Activated T-helper 1 cell treated with anti-CD3 and anti-CD28 coated beads, Interleukin-2, amount 50 U/mL, for 16 hours (primary cell): Measurements from ENCODE around the gene TIMP2.
"Not testable (repeated sequence)": the region's sequence is repeated elsewhere in the genome, so short reads cannot be mapped to it uniquely, and the experiment has no call there.

Experiments
- DNase-seq, 2 donors: peaks; one replicate each; pipeline ENCODE4 v3.0.0-alpha.2; 2020; ENCODE audit warnings: low read depth in 1 of 2, low spot score in 1 of 2

Gene TIMP2

GRCh38 chr17:78956254-78956653 is 31.1 kb upstream of the TIMP2 start:
- DNase-seq, result no peak

GRCh38 chr17:78954684-78955083 is 29.5 kb upstream of the TIMP2 start:
- DNase-seq, result no peak

- no peak for DNase-seq
Measured at GRCh38 chr17:78953356-78954350, 28.5 kb upstream of the TIMP2 start.

- no peak for DNase-seq
Measured at GRCh38 chr17:78952706-78953105, 27.5 kb upstream of the TIMP2 start.

- DNase-seq, result no peak
Measured at GRCh38 chr17:78951967-78952551, 26.9 kb upstream of the TIMP2 start.

GRCh38 chr17:78950870-78951269 is 25.7 kb upstream of the TIMP2 start:
- DNase-seq, result no peak

- no peak for DNase-seq
Measured at GRCh38 chr17:78947235-78948149, 22.3 kb upstream of the TIMP2 start.

GRCh38 chr17:78946631-78947030 is 21.4 kb upstream of the TIMP2 start:
- no peak for DNase-seq

- no peak for DNase-seq
Measured at GRCh38 chr17:78946131-78946530, 20.9 kb upstream of the TIMP2 start.

GRCh38 chr17:78945455-78945854 is 20.3 kb upstream of the TIMP2 start:
- not testable (repeated sequence) for DNase-seq

- no peak for DNase-seq
Measured at GRCh38 chr17:78944956-78945355, 19.8 kb upstream of the TIMP2 start.

GRCh38 chr17:78944026-78944425 is 18.8 kb upstream of the TIMP2 start:
- no peak for DNase-seq

- no peak for DNase-seq
Measured at GRCh38 chr17:78940708-78941107, 15.5 kb upstream of the TIMP2 start.

- DNase-seq, result no peak
Measured at GRCh38 chr17:78940258-78940657, 15.1 kb upstream of the TIMP2 start.

- DNase-seq, result no peak
Measured at GRCh38 chr17:78939615-78940014, 14.4 kb upstream of the TIMP2 start.

GRCh38 chr17:78937561-78937960 is 12.4 kb upstream of the TIMP2 start:
- no peak for DNase-seq

GRCh38 chr17:78935419-78936323 is 10.5 kb upstream of the TIMP2 start:
- no peak for DNase-seq

GRCh38 chr17:78934681-78935418 is 9.7 kb upstream of the TIMP2 start:
- no peak for DNase-seq

GRCh38 chr17:78933959-78934568 is 8.9 kb upstream of the TIMP2 start:
- DNase-seq, result no peak
